Upper lobe of left lung (tissue), 4 donors: Measurements from ENCODE around the gene PCSK1N.

Experiments used
- EP300 ChIP-seq, 4 donors: sonication (generic); formaldehyde crosslinking; IDR thresholded peaks; one replicate each; pipeline ENCODE4 v1.5.1; 2017; ENCODE audit warnings: antibody characterized with exemption in 4 of 4, control low read depth in 2 of 4
- POLR2A ChIP-seq, 4 donors: fragments of 450-650 bp; IDR thresholded peaks; one replicate each; pipeline ENCODE4 v1.5.1; 2016 to 2017; ENCODE audit warnings: antibody characterized with exemption in 4 of 4, mild to moderate bottlenecking in 2 of 4
- POLR2AphosphoS5 ChIP-seq, 2 donors: sonication (generic); formaldehyde crosslinking; IDR thresholded peaks; one replicate each; pipeline ENCODE4 v1.5.1; 2017; ENCODE audit warnings: antibody characterized with exemption in 2 of 2
- TF ChIP-seq, protein P1 (sequence below), 6 experiments: fragments of 450-650 bp in 4 of 6; fragments of 200-600 bp in 2 of 6; sonication (generic) in 2 of 6; IDR thresholded peaks; one replicate each; pipeline ENCODE4 v1.5.1; 2016 to 2019; ENCODE audit warnings: antibody characterized with exemption in 6 of 6

DNA sequence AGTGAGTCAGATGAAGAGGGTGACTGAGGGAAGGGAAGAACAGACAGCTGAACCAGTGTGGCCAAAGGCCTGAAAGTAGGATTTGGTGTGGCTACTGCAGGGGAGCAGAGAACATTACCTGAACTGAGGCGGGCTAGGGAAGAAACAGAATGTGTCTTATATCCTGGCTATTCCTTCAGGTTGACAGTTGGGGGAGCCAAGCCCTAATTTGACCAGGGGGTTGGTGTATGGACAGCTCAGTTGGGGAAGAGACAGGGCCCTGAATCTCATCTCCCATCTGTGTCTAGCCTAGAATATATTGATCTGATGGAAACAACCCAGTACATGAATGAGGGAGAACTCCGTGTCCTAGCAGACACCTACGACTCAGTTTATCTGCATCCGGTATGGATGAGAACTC lies 29.3 kb downstream of the PCSK1N start:
- TF ChIP-seq, protein P1, sequence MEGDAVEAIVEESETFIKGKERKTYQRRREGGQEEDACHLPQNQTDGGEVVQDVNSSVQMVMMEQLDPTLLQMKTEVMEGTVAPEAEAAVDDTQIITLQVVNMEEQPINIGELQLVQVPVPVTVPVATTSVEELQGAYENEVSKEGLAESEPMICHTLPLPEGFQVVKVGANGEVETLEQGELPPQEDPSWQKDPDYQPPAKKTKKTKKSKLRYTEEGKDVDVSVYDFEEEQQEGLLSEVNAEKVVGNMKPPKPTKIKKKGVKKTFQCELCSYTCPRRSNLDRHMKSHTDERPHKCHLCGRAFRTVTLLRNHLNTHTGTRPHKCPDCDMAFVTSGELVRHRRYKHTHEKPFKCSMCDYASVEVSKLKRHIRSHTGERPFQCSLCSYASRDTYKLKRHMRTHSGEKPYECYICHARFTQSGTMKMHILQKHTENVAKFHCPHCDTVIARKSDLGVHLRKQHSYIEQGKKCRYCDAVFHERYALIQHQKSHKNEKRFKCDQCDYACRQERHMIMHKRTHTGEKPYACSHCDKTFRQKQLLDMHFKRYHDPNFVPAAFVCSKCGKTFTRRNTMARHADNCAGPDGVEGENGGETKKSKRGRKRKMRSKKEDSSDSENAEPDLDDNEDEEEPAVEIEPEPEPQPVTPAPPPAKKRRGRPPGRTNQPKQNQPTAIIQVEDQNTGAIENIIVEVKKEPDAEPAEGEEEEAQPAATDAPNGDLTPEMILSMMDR (IDR thresholded peaks at IDR 0.05) = no peak
- no peak for TF ChIP-seq POLR2AphosphoS5 (IDR thresholded peaks at IDR 0.05)
- TF ChIP-seq POLR2A (IDR thresholded peaks at IDR 0.05) = no peak
- TF ChIP-seq EP300 (IDR thresholded peaks at IDR 0.05) = no peak
